Right renal pelvis (tissue), 4 donors: ENCODE results near the gene LRRC28. TPM values are rescaled to one million over a fixed set of nuclear protein-coding genes. Genes with fewer than 3 reads are reported as not detected.

Experiments used
- DNase-seq, 4 donors: peaks; one replicate each; pipeline ENCODE4 v3.0.0-alpha.2; 2013; ENCODE audit warnings: low read depth in 4 of 4, low spot score in 3 of 4, missing footprints in 1 of 4
- polyA plus RNA-seq, 4 donors: library from polyadenylated mRNA; unstranded; fragments of 120-200 nt; gene quantifications; one replicate each; pipeline ENCODE4 v1.2.1, GENCODE V29; 2013; ENCODE audit not compliant: insufficient read length in 4 of 4

The LRRC28 gene
- polyA plus RNA-seq, 4 donors = 34.5 to 41.2 (median 38.4) TPM

GRCh38 chr15:99335508-99335907 lies 84.2 kb downstream of the LRRC28 start:
- no peak for DNase-seq

DNA sequence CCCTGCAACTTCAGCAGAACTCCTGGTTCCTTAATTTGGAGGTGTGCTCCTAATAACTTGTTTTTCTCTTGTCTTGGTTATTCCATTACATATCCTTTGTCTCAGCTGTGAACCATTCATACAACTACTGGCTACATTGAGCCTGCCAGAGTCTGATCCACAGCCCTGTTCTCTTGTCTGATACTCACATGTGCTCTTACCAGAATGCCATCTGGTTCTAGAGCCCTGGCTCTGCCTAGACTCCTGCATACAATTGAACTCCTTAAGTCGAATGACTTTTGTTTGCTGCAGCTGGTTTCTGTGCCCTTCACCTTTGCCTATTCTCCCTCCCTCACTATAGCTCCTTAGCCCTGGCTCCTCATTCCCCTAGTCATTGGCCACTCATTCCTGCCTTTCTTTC lies 85.5 kb downstream of the LRRC28 start:
- DNase-seq = no peak

DNA sequence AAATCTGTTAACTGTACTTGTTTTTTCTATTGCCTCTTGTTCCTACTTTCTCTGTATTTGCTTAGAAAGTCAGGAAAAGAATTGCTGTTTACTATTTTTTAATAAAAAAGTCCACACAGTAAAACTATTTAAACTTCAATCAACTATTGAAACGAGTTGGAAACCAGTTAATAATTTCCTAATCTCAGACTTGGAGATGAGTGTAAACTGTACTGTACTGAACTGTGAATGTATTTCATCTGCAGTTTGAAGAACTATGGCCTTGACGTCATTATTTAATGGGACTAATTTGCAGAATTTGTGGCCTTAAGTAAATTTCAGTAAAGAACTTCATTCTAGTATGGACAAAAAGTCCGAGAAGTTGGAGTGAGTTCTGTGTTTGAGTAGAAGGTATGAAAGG lies 89.1 kb downstream of the LRRC28 start:
- DNase-seq = no peak

DNA sequence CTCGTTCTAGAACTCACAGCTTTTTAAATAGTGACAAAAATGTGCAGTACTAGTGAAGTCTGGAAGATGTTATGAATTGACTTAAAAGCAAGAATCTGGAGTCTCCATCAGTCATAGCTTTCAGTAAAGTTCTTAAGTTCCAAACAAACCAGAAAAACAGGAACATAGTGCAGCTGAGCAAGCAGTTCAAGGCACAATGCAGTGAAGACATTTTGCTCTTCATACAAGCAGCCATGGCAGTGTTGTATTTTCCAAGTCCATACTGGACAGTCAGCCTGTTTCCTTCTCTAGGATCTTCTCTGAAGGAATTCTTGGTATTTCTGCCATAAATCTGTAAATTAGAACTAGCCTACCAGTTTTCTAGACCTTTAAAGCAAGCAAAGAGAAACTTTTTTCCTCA lies 90.5 kb downstream of the LRRC28 start:
- DNase-seq = no peak

- DNase-seq = no peak
Observed at GRCh38 chr15:99343208-99343607, 91.9 kb downstream of the LRRC28 start.

- DNase-seq = no peak
Observed at GRCh38 chr15:99343881-99344551, 92.7 kb downstream of the LRRC28 start.

DNA sequence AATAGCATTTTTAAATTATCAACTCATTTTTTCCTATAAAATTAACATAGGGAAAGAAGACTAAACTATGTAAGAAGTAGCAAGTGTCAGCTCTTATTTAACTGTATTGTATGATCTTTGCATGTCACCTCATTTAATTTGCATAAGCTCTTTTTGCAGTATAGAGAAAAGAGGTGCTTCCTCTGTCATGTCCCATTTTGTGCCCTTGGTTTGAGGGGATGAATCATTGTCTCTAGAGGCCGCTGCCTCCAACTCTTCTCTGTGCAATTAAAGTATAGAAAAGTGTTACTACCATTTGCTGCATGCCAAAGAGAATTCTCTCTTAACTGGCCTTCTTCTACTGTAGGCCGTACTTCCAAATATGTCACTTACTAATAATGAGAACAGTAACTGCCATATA lies 93.4 kb downstream of the LRRC28 start:
- no peak for DNase-seq

- DNase-seq = no peak
Observed at GRCh38 chr15:99345242-99345641, 94.0 kb downstream of the LRRC28 start.

- DNase-seq = no peak
Observed at GRCh38 chr15:99345832-99346462, 94.7 kb downstream of the LRRC28 start.

DNA sequence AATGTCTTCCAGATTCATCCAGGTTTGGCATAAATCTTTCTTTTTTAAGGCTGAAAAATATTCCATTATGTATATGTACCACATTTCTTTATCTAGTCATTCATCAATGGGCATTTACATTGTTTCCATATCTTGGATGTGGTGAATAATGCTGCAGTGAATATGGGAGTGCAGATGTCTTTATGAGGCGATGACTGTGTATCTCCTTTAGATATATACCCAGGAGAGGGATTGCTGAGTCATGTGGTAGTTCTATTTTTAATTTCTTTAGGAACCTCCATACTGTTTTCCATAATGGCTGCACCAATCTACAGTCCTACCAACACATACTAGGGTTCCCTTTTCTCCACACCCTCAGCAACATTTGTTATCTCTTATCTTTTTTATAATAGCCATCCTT lies 96.3 kb downstream of the LRRC28 start:
- no peak for DNase-seq

GRCh38 chr15:99348412-99348811 lies 97.1 kb downstream of the LRRC28 start:
- no peak for DNase-seq

GRCh38 chr15:99350408-99350807 lies 99.1 kb downstream of the LRRC28 start:
- no peak for DNase-seq

DNA sequence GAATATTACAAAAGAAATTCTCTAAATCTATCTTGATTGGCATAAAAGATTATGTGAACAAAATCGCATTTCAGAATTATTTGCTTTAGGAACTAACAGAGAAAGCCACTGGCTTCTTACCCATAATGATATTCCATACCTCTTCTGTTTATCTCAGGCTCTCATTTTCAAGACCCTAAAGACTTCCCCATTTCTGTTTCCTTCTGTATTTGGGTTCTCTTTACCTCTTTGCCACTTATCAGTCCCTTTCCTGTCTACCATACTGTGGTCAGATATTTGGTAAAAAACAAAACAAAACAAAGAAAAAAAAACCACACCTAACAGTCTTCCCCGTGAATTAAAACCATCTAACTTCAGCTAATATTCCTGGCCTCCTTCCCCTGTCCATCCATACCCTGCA lies 108.5 kb downstream of the LRRC28 start:
- no peak for DNase-seq

DNA sequence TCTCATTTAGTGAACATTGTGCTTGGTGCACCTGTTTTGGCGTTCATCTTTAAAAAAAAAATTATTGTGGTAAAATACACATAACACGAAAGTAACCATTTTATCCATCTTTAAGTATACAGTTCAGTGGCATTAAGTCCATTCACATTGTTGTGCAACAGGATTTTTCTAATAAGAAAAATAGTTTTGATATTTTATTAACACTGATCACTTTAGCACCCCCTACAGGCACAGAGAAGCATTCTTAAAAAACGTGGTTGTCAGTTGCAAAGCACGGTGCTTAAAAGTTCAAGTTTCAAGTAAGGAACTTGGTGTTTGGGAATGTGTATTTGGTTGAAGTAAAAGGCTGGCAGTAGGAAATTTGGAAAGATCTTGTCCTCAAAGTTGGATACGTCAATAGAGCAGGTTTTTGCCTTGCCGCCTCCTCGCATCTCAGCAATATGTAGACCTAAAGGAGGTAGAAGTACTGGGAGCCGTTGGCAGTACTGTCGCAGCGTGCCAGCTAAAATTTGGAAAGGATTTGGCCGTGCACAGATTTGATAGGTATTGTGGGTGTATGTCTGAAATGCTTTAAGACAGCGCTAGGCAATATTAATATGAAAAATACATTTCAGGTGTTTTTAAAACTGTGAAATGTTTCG lies 110.4 kb downstream of the LRRC28 start:
- no peak for DNase-seq

DNA sequence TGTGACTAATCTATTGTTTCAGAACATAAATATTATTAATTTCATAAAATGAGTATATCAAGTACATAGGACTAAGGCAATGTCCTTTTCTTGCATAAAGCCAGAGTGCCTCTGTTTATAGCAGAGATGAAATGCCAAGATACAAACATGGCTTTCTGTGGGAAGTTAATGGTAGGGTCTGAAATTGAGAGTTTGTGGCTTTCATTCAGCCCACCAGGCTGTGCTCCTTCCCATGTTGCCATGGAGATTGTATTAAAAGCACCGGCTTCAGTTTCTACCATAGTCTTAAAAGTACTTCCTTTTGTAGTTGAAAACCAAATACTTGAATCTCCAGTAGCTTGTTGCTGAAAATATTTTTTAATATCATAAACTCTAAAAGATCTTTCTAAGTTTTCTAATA lies 114.0 kb downstream of the LRRC28 start:
- no peak for DNase-seq

DNA sequence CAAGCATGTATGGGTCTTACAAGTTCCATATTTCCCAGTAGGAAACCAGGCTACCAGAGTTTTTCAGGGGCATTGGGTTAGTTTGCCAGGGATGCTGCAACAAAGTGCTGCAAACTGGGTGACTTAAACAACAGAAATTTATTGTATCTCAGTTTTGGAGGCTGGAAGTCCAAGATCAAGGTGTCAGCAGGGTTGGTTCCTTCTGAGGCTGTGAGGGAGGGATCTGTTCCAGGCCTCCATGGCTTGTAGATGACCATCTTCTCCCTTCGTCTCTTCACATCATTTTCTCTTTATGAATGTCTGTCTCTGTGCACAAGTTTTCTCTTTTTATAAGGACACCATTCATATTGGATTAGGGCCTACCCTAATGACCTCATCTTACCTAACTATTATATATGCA lies 114.7 kb downstream of the LRRC28 start:
- DNase-seq = no peak

- DNase-seq = no peak
Observed at GRCh38 chr15:99368743-99369142, 117.5 kb downstream of the LRRC28 start.

DNA sequence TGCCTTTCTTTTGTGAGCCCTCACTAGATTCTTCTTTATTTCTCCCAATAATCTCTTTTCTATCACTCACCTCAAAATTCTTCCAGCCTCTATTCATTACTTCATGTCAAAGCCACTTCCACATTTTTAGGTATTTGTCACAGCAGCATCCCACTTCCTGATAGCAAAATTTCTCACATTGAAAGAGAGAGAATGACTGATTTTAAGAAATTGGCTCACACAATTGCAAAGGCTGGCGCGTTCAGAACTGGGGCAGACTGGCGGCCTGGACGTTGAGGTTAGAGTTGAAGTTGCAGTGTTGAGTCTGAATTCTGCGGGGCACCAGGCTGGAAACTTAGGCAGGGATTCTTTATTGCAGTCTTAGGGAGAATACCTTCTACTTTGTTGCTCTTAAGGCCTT lies 117.9 kb downstream of the LRRC28 start:
- no peak for DNase-seq

DNA sequence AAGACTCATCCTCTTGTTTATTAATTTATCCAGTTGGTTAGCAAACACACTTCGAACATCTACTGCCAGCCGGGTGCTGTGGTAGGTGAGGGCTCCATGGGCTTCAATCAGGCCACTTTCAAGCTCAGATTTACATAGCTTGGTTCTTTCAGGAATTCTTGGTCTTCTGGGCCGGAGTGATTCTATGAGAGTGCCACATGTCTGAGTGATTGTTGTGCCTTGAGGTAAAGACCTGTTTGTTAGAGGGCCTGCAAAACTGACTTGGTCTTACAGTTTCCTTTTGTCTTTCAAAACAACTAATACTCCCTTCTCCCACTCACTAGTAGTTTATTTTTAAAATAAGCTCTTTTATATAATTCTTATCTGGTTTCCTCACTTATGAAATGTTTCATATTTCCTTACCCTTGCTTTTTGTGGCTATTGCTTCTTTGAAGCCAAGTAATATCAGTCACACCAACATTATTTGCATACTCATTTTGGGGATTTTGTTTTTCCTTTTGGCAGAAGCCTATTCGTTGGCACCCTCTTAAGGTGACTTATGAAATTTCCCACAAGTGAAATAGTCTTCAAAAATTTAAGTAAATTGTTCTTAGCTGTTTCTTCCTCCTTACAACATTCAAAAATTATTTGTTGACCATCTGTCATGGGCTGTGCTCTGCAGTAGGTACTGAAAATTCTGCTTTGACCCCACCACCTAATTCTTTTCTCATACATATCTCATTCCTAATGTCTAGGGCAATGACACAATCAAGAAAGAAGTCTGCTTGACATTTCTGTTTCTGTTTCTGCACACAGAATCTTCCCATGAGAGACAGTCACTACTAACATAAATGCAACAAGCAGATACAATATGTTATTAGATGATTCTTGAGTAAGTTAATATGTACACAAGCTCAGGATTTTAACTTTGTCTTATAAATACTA lies 120.2 kb downstream of the LRRC28 start:
- no peak for DNase-seq

DNA sequence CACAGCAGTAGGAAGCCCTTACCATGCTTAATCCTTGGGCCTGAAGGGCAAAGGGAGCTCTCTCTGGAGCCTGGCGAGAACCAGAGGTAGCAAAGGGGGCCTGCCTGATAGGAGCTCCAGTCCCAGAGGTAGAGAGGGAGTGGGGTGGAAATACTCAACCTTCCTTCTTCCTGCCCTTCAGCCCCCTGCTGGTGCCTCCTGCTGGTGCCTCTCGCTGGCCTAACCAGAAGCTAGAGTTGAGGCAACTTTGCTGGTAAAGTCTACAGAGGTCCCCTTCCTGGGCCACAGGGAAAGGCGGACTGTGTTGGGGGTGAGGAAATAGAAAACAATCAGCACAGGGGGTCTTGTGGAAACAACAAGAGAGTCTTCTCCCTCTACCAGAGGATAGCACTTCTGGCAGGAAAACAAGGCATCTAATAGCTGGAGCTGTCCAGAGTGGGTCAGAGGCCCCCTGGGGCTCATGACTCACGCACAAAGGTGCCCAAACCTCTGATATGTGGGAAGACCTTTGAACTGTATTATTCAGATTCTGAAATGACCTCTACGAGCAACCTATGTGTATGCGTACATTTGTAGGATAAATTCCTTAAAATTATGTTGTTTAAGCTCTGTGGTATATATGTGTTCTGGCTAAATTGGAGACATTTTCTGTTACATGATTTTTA lies 133.9 kb downstream of the LRRC28 start:
- DNase-seq = no peak

DNA sequence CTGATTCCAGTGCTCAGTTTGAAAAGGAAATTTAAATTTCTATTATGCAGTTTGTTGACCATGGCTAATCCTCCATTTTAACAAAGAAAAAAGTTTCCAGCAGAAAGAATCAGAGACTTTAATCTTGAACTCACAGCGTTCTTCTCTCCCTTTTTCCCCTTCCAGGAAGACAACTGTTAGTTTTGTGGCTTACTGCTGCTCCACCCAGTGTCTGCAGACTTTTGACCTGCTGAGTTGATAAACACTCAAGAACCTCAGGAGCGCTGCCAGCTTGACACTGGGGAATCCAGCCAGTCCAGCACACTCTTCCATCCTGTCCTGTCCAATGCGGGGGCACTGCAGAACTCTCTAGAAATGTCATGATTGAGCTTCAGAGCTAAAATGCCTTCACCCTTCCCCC lies 134.6 kb downstream of the LRRC28 start:
- no peak for DNase-seq
